NCI-H1436 treated with DMSO at 0.1 percent for 48 hours (cell line): Measurements from ENCODE around the gene WASHC4.
"Not testable (repeated sequence)": the region's sequence is repeated elsewhere in the genome, so short reads cannot be mapped to it uniquely, and the experiment has no call there.

Experiments used
- DNase-seq: peaks from one replicate; lab custom pipeline; 2025; lab: John Stamatoyannopoulos, UW

The WASHC4 gene

DNA sequence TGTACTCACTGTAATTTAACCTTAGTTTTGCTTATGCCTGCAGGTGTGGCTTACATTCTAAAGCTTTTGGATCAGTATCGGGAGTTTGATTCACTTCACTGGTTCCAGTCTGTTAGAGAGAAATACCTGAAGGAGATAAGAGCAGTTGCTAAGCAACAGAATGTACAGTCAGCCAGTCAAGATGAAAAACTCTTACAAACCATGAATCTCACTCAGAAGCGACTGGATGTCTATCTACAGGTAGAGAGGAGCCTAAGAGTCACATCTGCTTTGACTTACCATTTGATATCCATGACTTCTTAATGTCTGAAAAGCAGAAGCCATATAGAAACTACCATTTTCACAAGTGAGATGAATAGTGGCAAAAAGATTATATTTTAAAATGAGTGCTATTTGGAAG lies 56.5 kb downstream of the WASHC4 start:
- DNase-seq: no peak

DNA sequence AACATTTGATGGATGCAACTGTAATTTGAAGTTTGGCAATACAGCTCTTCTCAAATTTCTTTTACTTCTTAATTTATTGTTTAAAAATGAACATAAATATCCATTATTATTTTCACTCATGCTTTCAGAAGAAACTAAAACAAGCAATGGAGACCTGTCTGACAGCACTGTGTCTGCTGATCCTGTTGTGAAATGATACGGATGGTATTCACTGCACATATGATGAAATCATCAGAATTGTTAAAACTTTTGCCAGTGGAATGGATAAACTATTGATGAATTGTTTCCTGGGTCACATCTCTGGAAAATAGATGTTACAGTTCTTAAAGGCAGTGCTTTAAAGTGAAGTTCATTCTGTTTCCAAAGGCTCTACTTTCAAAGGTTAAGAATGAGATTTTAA lies 59.2 kb downstream of the WASHC4 start:
- no peak for DNase-seq

DNA sequence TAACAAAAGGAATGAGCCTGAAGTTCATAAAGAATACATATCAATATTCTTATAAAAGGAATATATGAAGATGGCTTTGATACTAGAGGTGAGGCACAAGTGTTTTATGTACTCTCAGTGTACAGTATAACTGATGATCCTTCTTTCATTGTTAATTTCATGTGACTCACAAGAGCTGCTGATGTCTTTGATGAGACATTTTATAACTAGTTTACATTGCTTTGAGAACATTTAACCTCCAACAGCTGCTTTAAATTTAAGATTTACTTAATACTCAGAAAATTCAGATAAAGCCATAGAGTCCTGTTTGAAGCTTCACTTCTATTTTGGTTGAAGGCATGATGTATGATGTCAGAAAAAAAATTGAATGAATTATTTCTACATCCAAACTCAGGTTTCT lies 59.8 kb downstream of the WASHC4 start:
- no peak for DNase-seq

DNA sequence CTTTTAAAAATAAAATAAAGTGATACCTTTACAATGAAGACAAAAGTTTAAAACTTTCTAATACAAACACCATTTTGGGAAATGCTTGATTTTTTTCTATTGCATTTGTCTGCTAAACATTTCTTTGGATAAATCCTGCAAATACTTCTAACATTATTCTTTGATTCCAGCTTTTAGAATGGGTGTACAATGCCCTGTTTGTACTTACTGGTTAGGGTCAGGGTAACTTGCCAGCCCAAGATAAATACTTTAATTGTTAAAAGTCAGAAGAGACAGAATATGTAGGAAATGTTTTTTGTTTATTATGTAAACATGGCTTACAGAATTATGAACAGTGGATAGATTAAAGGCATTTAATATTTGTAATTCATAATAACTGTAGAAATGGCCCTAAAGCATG lies 60.5 kb downstream of the WASHC4 start:
- no peak for DNase-seq

DNA sequence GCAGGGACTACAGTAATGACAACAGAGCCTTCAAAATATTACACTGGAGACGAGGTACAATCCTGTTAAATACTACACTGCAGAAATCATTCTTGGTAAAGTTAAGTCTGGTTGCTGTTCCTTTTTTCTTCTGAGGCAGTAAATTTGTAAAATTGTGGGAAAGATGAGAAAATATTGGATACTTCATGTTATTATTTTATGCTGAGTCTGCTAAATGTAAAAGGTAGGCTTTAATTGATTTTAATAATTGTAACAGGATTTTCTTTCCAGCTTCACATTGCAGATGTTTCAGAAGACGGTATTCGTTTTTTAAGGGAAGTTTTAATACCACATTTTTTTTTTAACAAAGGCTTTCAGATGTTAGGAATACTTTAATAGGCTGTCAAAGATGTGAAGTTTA lies 62.6 kb downstream of the WASHC4 start:
- no peak for DNase-seq

DNA sequence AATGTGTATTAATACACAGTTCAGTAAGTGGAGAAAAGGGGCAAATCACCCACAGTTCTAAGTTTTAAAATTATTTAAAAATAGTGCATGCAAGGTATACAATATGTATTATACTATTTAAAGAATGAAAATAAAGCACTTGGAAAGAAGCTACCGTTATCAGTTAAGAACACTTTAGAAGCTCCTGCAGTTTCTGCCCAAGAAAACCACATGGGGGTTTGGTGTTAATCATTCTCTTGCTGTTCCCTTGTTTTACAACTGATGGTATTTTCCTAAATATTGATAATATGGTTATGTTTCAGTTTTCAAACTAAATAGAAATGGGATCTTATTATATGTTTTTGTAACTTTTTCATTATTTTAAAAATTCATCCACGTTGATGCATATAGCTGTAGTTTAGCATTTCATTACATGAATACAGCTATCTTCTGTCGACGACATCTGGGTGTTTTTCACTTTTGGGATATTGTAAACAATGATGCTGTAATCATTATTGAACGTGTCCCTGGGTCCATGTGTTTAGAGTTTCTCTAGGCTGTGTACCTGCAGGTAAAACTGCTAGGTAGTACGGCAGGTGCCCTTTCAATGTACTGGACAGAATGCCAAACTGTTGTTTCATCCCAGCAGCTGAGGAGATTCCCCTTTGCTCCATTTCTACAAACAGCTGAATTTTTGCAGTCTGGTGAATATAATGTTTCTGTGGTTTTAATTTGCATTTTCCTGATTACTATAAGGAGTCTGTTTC lies 64.3 kb downstream of the WASHC4 start:
- DNase-seq: no peak

DNA sequence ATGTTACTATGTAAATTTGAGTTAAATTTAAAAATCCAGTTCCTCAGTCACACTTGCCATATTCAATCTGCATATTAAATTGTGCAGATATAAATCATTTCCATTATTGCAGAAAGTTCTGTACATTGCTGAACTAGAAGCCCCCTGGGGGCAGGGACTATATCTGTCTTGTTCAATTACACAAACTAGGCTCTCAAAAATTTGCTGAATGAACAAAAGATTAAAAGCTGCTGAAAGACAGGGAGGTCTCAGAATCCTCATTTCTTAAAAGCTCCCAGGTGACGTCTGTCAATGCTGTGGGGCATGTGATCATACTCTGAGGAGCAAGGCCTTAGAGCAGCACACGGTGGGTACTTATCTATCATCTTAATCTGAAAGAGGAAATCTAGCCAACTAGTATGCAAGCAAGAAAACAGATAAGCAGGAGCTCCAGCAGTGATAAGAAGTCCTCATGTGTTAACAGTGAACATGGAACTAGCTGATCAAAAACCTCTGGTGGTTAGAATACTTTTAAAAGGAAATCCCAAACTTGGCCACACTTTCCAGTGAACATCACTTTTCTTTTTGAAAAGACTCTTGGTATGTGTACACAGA lies 68.0 kb downstream of the WASHC4 start:
- no peak for DNase-seq

DNA sequence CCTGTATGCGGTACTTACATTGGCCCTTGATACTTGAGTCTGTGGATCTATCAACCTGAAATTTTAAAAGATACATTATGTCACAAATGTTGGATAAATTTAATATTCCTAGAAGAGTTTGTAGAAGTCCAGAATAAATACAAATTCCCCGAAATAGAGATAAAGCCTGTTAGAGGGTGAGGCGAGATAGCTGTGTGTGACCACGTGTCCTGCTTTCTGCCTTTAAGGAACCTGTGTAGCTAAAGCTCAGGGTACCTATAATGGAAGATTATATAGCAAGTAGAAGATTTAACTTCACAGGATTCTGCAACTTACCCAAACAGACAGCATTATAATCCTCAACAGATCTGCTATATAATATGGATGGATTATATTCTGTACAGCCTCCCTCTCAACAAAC lies 69.7 kb downstream of the WASHC4 start:
- DNase-seq: no peak

DNA sequence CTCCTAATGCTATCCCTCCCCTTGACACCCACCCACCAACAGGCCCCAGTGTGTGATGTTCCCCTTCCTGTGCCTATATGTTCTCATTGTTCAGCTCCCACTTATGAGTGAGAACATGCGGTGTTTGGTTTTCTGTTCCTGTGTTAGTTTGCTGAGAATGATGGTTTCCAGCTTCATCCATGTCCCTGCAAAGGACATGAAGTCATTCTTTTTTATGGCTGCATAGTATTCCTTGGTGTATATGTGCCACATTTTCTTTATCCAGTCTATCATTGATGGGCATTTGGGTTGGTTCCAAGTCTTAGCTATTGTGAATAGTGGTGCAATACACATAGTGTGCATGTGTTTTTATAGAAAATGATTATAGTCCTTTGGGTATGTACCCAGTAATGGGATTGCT lies 71.6 kb downstream of the WASHC4 start:
- not testable (repeated sequence) for DNase-seq

DNA sequence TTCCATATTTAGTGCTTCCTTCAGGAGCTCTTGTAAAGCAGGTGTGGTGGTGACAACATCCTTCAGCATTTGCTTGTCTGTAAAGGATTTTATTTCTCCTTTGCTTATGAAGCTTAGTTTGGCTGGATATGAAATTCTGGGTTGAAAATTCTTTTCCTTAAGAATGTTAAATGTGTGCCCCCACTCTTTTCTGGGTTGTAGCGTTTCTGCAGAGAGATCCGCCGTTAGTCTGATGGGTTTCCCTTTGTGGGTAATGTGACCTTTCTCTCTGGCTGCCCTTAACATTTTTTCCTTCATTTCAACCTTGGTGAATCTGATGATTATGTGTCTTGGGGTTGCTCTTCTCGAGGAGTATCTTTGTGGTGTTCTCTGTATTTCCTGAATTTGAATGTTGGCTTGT lies 75.9 kb downstream of the WASHC4 start:
- DNase-seq: not testable (repeated sequence)

DNA sequence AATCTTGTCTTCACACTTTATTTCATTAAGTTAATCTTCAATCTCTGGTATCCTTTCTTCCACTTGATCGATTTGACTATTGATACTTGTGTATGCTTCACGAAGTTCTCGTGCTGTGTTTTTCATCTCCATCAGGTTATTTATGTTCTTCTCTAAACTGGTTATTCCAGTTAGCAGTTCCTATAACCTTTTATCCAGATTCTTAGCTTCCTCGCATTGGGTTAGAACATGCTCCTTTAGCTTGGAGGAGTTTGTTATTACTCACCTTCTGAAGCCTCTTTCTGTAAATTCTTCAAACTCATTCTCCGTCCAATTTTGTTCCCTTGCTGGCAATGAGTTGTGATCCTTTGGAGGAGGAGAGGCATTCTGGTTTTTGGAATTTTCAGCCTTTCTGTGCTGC lies 76.4 kb downstream of the WASHC4 start:
- not testable (repeated sequence) for DNase-seq

DNA sequence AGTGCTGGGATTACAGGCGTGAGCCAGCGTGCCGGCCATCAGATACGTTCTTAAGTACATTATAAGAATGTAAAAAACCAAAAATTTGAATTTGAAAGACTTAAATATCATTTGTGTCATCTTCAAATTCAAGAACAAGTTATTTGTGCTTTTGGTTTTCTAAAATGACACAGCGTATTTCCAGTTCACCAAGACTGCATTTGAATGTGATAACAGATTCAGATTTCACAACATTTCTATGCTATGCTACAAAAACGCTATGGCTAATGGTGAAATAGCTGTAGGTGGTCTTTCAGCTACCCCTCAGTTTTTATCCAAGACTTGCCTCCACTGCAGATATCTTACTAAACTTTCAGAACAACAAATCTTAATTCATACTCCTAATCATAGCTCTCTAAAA lies 81.8 kb downstream of the WASHC4 start:
- DNase-seq: no peak

DNA sequence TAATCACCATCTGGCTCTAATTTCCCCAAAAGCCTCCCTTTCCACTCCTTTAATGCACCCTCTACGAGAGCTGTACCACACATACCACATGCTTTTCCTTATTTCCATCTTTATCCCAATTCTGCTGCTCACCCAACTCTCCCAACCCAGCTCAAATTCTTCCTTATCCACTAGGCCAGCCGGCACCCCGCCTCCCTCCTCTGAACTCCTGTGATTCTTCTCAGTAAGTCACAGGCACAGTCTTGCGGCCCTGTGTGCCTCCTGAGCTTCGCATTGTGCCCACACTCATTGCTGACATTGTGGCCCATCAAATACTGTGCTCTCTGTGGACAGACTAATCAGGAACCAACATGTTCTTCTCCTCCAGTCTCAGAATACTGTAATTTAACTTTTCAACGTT lies 83.0 kb downstream of the WASHC4 start:
- DNase-seq: no peak

DNA sequence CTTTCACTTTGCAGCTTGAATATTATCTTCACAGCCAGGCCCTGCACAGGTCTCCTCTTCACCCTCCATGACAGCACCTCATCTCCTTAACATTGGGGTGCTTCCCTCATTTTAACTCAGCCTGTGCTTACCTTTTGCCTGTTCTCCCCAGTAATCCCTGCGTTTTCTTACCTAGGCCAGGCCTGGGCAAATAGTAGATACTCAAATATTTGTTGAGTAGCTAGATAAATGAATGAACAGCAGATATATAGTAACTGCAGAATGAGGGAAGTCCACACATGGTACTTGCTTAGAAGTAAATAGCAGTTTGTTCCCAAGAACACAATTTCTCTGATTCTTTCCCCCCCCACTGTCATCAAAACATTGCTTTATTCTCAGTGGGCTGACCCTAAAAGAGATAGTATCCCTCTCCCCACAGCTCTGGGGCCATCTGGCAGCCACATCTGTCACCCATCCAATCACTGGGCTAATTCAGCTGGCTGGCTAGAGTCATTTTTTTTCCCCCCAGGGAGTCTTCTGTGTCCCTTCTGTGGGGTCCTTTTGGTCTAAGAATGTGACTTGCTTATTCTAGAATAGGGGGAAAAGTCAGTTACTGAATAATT lies 85.2 kb downstream of the WASHC4 start:
- DNase-seq: no peak

DNA sequence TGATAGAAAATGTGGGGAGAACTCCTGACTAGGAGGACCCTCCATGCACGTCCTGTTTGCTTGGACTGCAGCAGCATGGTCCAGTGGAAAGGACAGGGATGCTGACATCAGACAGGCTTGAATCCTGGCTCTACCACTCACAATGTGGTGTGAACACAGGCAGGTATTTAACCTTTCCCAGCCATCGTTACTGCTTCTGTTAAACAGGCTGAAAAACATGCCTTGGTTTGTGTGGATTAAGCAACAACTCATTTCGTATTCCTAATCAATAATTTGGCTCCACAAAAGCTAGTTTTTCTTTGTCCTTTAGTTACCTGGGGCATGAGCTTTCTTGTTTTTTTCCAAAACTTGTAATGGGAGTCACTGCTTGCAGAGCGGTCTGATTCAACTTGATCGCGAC lies 87.4 kb downstream of the WASHC4 start:
- DNase-seq: no peak

DNA sequence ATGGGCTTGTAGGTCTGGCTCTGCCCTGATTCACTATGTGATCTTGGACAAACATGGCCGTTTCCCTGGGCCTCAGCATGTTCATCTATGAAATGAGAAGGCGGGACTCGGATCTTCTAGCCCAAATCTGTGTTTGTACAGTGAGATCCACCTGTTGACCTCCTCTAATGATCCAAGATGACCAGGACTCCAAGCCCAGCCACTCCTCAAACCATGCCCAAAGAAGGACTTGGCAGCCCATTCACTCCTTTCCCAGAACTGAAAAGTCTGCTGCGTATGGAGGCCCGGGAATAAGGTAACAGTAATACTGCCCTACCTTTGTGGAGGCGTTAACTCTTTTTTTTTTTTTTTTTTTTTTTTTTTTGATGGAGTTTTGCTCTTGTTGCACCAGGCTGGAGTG lies 88.6 kb downstream of the WASHC4 start:
- DNase-seq: no peak

DNA sequence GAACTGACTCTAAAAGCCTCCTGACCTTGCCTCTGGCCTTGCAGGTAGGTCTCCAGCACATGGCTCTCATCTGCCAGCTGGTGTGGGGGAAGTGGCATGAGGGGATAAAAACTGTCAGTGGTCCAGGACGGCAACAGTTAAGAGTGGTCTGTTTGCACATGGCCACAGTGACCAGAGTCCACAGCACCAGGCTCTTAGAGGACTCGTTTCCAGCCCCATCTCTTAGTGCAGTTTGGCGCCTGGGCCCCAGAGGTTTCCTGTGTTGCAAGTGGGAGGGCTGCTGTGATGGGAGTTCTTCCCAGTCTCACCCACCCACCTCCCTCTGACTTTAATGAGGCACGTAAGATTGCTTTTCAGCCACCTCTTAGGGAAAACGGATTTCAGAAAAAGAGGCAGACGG lies 91.4 kb downstream of the WASHC4 start:
- DNase-seq: no peak

DNA sequence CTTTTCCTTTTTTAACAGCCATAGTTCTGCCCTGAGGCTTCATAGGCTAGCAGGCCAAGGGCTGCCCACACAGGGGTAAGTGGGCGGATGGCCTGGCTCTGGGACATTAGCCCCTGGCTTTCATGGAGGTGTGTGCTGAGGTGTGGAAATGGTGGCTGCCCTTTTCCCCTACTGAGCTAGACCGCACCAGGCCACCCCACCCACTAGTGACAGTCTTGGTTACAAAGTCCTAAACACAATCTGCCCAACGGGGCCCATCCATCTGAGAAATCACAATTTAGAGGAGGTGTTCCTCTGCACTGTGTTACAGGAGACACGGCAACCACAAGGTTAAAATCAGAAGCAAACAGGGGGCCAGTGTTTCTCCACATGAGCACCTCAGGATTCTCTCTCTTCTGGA lies 92.9 kb downstream of the WASHC4 start:
- no peak for DNase-seq

DNA sequence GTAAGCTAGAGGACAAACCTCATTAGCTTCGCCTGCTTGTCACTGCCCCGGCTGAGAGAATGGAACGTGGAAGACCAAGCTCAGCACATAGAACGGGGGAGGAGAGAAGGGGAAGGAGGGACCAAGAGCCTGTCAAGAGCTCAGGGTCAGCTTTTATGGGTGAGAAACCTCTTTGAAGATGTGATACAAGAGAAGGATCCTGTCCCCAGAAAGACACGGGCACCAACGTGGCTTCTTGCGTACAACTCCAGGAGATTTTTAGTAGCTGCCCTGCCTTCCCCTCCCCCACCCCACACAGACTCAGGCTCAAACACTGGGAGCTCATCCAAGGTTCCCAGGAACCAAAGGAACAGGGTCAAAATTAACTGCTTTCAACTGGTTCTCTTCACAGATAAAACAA lies 93.8 kb downstream of the WASHC4 start:
- no peak for DNase-seq

DNA sequence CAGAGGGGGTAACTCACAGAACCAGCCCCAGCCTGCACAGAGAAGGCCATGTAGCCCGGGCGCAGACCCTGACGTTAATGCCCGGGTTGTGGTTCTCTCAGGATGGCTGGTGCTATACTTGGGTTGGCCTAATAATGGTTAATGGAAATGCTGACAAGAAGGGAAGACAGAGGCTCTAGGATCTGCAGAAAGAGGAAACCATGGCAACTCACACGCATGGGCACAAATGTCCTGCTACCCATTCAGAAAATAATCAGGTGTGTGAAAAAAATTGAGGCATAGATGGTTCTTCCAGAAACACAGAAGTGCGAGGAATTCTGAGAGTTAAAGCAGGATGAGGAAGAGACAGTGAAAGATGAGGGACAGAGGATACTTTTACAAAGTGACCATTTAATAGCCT lies 94.7 kb downstream of the WASHC4 start:
- DNase-seq: no peak

DNA sequence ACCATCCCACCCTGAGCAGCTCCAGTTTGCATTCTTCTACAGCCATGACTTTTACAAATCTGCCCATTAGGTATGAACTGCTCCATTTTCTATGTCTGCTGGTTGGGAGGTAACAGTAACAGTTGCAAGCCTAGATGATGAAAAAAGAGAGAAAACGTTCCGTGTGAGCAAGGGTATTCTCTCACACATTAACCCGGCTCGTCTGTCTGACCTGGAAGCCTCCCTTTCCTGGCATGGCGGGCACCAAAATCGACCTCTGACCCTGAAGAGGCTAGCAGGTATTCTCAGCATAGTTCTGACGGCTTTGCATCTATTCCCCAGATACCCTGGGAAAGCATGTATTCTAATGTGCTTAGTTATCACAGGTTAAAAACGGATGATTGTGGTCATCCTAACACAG lies 96.6 kb downstream of the WASHC4 start:
- no peak for DNase-seq

DNA sequence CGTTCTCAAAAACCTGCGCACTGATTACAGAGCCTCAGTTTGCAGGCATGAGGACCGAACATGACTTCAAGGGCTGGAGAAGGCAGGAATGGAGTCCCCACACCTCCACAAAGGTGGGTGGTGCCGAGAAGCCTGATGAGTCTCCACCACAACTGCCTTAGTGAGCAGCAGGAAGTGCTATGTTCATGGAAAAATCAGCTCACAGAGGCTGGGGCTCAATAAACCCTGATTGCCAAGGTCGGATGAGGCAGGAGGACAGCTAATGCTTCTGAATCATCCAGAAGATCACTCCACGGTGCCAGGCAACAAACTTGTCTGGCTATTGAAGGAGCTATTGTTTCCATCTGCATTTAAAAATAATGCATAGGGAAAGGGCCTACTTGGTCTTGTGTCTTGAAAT lies 97.4 kb downstream of the WASHC4 start:
- no peak for DNase-seq

DNA sequence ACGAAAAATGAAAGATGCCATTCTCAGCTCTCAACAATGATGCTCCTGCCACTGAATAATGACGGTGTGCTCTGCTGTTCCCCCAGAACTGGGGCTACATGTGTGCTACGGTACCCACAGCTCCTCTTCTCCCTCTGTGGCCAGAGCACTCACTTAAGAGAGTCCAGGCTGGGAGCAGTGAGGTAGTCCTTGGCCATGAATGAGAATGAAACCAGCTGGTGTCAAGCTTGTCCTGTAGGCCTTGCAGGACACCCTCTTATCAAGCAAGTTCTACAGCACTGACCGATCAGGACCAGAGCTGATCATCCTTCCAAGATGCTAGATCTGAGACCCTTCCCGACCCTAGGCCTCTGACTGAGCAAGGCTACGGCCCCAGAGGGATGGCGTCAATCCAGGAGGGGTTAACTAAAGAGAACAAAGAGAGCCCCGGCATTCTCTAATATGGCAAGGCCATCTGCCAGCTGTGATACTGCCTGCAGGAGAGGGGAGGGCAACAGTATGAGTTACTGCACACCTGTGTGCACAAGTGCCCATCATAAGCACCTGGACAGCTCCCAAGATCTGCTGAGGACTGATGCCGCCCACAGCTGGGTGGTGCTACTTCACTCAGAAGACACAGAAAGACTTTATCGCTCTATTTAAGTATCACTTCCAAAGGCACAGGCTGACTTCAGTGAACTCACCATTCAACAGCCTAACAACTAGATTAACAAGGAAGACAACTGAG lies 98.0 kb downstream of the WASHC4 start:
- no peak for DNase-seq
